HepG2 (cell line): ENCODE results near the gene KPNA3. TPM values are rescaled to one million over a fixed set of nuclear protein-coding genes. Genes with fewer than 3 reads are reported as not detected.
A peak's percentile ranks its signal among the peaks of the same experiment; 100 is the strongest.

Experiments used
- AKNA ChIP-seq: sonication (generic); formaldehyde crosslinking; IDR thresholded peaks from 2 replicates; pipeline ENCODE4 v1.4.0; 2020; ENCODE audit warnings: missing genetic modification reagents, borderline replicate concordance
- ARID3A ChIP-seq: IDR thresholded peaks from 2 replicates; pipeline ENCODE4 v1.6.1; 2012; ENCODE audit warnings: low read depth, low read length, improper control_type of control experiment
- CBFB ChIP-seq: sonication (generic); formaldehyde crosslinking; IDR thresholded peaks from 2 replicates; pipeline ENCODE4 v1.4.0; 2020; ENCODE audit warnings: missing genetic modification reagents
- FOXP1 ChIP-seq, 2 experiments: fragments of 450-650 bp in 1 of 2; IDR thresholded peaks; 2 replicates each; pipeline ENCODE4 v1.6.1; 2017 to 2018; ENCODE audit warnings: antibody characterized with exemption in 1 of 2
- HDAC2 ChIP-seq: sonication (generic); formaldehyde crosslinking; IDR thresholded peaks from 2 replicates; pipeline ENCODE4 v1.4.0; 2020; ENCODE audit warnings: missing genetic modification reagents
- HNRNPUL1 ChIP-seq: fragments of 200-400 bp; formaldehyde crosslinking; IDR thresholded peaks from 2 replicates; pipeline ENCODE4 v1.6.1; 2017; ENCODE audit warnings: low read depth, mild to moderate bottlenecking, low read length, moderate library complexity
- HOXA5 ChIP-seq: sonication (generic); formaldehyde crosslinking; IDR thresholded peaks from 2 replicates; pipeline ENCODE4 v1.4.0; 2020; ENCODE audit warnings: missing genetic modification reagents
- NFIC ChIP-seq: IDR thresholded peaks from 2 replicates; pipeline ENCODE4 v1.6.1; 2012; ENCODE audit warnings: mild to moderate bottlenecking, low read length, inconsistent platforms
- PBX2 ChIP-seq: IDR thresholded peaks from 2 replicates; pipeline ENCODE4 v1.6.1; 2016; ENCODE audit warnings: control low read depth
- STAT5B ChIP-seq: sonication (generic); formaldehyde crosslinking; IDR thresholded peaks from 2 replicates; pipeline ENCODE4 v1.4.0; 2020; ENCODE audit warnings: missing genetic modification reagents
- TOPORS ChIP-seq: sonication (generic); formaldehyde crosslinking; IDR thresholded peaks from 2 replicates; pipeline ENCODE4 v1.8.0; 2023; ENCODE audit warnings: mild to moderate bottlenecking, missing genetic modification reagents
- TRAFD1 ChIP-seq: sonication (generic); formaldehyde crosslinking; IDR thresholded peaks from 2 replicates; pipeline ENCODE4 v1.5.1; 2020; ENCODE audit warnings: missing genetic modification reagents, mild to moderate bottlenecking, borderline replicate concordance
- ZNF331 ChIP-seq: sonication (generic); formaldehyde crosslinking; IDR thresholded peaks from 2 replicates; pipeline ENCODE4 v1.4.0; 2020; ENCODE audit warnings: missing genetic modification reagents
- ZNF441 ChIP-seq: sonication (generic); formaldehyde crosslinking; IDR thresholded peaks from 2 replicates; pipeline ENCODE4 v1.7.0; 2021; ENCODE audit warnings: missing genetic modification reagents, borderline replicate concordance
- ZNF558 ChIP-seq: sonication (generic); formaldehyde crosslinking; IDR thresholded peaks from 2 replicates; pipeline ENCODE4 v1.9.0; 2022; ENCODE audit warnings: mild to moderate bottlenecking, missing genetic modification reagents, borderline replicate concordance
- ZNF572 ChIP-seq: sonication (generic); formaldehyde crosslinking; IDR thresholded peaks from 2 replicates; pipeline ENCODE4 v1.5.1; 2020; ENCODE audit warnings: mild to moderate bottlenecking, missing genetic modification reagents
- ZNF770 ChIP-seq: sonication (generic); formaldehyde crosslinking; IDR thresholded peaks from 2 replicates; pipeline ENCODE4 v1.5.0; 2020; ENCODE audit warnings: mild to moderate bottlenecking, missing genetic modification reagents
- ZNF788 ChIP-seq: sonication (generic); formaldehyde crosslinking; IDR thresholded peaks from 2 replicates; pipeline ENCODE4 v1.5.0; 2020; ENCODE audit warnings: mild to moderate bottlenecking, missing genetic modification reagents, borderline replicate concordance
- polyA plus RNA-seq, 8 experiments: library from polyadenylated mRNA; depleted of rRNA in 3 of 8; stranded (reverse) in 7 of 8; unstranded in 1 of 8; fragments of >200 nt; fragmentation: Illumina TruSeq in 4 of 8; extraction: Trizol in 4 of 8; gene quantifications; 2 replicates each; pipeline versions ENCODE4 v1.2.1 to v1.2.3, GENCODE V29; 2011 to 2016; ENCODE audit warnings: low read depth in 4 of 8, missing spikeins in 1 of 8, mixed read lengths in 1 of 8; ENCODE audit not compliant: insufficient read depth in 1 of 8
- total RNA-seq, 5 experiments: library from RNA; depleted of rRNA; stranded (reverse); fragments of >200 nt; fragmentation: Illumina TruSeq; extraction: Trizol; gene quantifications; 2 replicates each; pipeline ENCODE4 v1.2.3, GENCODE V29; 2016; ENCODE audit warnings: low read depth in 1 of 5

The KPNA3 gene
- total and polyA plus RNA-seq, 2 of the 13 experiments (the other 11 are each of a cell fraction or from before 2014, with no cell fraction given) = 13.0 to 28.9 TPM

- no peak for TF ChIP-seq TRAFD1 (CRISPR knock-in tag)
- no peak for TF ChIP-seq FOXP1 (IDR thresholded peaks at IDR 0.05)
- peak; percentile 64; the same call in 1 of the 2 replicates for TF ChIP-seq FOXP1 (CRISPR knock-in tag; IDR thresholded peaks at IDR 0.05)
- TF ChIP-seq CBFB (CRISPR knock-in tag) = no peak; the same call in 1 of the 2 replicates
- no peak for TF ChIP-seq STAT5B (CRISPR knock-in tag)
- TF ChIP-seq HDAC2 (CRISPR knock-in tag) = peak; percentile 80; the same call in 1 of the 2 replicates
- no peak for TF ChIP-seq AKNA
- TF ChIP-seq ZNF558 = no peak
- no peak for TF ChIP-seq HOXA5 (CRISPR knock-in tag)
- TF ChIP-seq NFIC = 0 out of 2 replicates have a peak, but pooled peaks have one; percentile 55
- TF ChIP-seq HNRNPUL1 = no peak
- no peak for TF ChIP-seq ZNF770 (CRISPR knock-in tag)
- no peak for TF ChIP-seq ZNF572 (CRISPR knock-in tag)
- no peak for TF ChIP-seq ARID3A
- TF ChIP-seq TOPORS (CRISPR knock-in tag) = no peak
- no peak for TF ChIP-seq ZNF441
- TF ChIP-seq PBX2 (CRISPR knock-in tag) = no peak
- peak; percentile 72 for TF ChIP-seq ZNF331 (CRISPR knock-in tag)
- TF ChIP-seq ZNF788 = peak; percentile 56; the same call in 1 of the 2 replicates
These were observed 15.2 kb upstream of the KPNA3 start (continued) for GRCh38 chr13:49807681-49808080.
